ENCODE measurements around the gene CFAP46.
"Not testable (repeated sequence)": the region's sequence is repeated elsewhere in the genome, so short reads cannot be mapped to it uniquely, and the experiment has no call there.

The CFAP46 gene

GRCh38 chr10:132832186-132832969 is 110.0 kb downstream of the CFAP46 start:
- DNase-seq (ENCODE audit: low read depth in 2 of 2, low spot score in 1 of 2): no peak

DNA sequence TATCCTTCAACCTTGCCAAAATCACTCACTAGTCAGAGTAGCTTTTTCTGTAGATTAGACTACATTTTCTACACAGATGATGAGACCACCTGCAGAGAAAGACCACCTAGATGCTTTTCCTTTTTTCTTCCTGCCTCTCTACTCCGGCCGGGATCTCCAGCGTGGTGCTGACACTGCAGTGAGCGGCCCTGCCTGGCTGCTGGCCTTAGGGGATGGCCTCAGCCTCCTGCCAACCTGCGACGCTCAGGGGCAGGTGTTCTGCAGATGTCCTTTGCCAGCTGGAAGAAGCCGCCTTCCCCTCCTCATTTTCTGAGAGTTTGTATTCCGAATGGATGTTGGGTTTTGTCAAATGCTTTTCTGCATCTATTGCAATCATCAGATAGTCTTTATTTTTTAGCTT is 113.0 kb downstream of the CFAP46 start:
- DNase-seq (ENCODE audit: low read depth in 2 of 2, low spot score in 1 of 2): no peak

DNA sequence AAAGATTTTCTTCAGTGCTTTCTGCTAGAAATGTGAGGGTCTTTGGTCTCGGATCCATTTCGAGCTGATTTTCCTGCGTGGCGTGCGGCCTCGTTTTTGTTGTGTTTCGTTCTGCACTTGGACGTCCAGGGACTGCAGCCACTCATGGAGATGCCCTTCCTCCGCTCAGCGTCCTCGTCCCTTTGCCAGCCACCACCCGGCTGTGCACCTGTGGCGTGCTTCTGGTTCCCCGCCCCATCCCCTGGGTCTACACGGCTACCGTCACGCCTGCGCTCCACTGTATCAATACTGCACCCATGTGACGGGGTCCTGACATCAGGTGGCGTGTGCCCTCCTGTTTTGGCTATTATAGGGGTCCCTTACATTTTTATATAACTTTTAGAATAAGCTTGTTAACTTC is 113.7 kb downstream of the CFAP46 start:
- DNase-seq (ENCODE audit: low read depth in 2 of 2, low spot score in 1 of 2): no peak

GRCh38 chr10:132827861-132828539 is 114.4 kb downstream of the CFAP46 start:
- no peak for DNase-seq (ENCODE audit: low read depth in 2 of 2, low spot score in 1 of 2)

- DNase-seq (ENCODE audit: low read depth in 2 of 2, low spot score in 1 of 2): no peak
These were observed 115.0 kb downstream of the CFAP46 start for GRCh38 chr10:132827423-132827789.

DNA sequence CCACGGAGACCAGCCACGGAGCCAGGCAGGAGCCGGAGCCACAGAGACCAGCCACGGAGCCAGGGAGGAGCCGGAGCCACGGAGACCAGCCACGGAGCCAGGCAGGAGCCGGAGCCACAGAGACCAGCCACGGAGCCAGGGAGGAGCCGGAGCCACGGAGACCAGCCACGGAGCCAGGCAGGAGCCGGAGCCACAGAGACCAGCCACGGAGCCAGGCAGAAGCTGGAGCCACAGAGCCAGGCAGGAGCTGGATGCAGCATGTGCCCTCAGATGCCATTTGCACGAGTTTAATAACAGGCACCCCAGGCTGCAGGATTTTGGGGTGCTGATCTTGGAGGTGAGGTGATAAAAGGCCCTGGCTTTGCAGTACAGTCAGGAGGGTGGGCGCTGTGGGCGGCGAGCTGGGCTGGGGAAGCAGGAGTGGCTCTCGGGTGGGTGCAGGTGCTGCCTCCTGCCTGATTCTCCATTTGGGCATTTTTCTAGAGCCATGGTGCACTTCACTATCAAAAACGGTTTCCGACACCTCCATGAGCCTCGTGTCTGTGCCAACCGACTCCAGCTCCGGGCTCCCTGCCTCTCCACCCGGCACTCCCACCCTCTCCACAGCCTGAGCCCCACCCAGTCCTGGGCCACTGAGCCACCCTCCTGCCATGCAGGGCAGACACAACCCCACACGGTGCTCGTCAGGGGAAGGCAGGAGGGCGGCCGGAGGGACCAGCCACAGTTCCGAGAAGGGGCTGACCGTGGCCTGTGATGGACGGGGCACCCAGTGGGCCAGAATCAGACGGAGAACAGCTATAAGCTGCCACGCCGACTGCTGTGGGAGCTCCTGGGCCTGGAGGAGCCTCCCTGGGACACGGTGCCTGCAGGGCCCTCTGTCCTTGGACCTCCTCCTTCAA is 115.6 kb downstream of the CFAP46 start:
- no peak for DNase-seq (ENCODE audit: low read depth in 2 of 2, low spot score in 1 of 2)

DNA sequence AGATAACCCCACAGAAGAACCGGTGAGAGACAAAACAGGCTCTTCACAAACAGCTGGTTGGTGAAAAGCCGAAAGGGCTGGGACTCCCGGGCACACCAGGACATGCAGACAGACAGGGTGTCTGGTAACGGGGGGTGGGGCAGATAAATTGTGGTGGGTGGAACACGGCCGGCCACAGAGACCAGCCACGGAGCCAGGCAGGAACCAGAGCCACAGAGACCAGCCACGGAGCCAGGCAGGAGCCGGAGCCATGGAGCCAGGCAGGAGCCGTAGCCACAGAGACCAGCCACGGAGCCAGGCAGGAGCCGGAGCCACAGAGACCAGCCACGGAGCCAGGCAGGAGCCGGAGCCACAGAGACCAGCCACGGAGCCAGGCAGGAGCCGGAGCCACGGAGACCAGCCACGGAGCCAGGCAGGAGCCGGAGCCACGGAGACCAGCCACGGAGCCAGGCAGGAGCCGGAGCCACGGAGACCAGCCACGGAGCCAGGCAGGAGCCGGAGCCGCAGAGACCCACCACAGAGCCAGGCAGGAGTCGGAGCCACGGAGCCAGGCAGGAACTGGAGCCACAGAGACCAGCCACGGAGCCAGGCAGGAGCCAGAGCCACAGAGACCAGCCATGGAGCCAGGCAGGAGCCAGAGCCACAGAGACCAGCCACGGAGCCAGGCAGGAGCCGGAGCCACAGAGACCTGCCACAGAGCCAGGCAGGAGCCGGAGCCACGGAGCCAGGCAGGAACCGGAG is 116.4 kb downstream of the CFAP46 start:
- DNase-seq (ENCODE audit: low read depth in 2 of 2, low spot score in 1 of 2): not testable (repeated sequence)

GRCh38 chr10:132820056-132820455 is 122.3 kb downstream of the CFAP46 start:
- DNase-seq (ENCODE audit: low read depth in 2 of 2, low spot score in 1 of 2): no peak

GRCh38 chr10:132817701-132818211 is 124.6 kb downstream of the CFAP46 start:
- DNase-seq (ENCODE audit: low read depth in 2 of 2, low spot score in 1 of 2): no peak

DNA sequence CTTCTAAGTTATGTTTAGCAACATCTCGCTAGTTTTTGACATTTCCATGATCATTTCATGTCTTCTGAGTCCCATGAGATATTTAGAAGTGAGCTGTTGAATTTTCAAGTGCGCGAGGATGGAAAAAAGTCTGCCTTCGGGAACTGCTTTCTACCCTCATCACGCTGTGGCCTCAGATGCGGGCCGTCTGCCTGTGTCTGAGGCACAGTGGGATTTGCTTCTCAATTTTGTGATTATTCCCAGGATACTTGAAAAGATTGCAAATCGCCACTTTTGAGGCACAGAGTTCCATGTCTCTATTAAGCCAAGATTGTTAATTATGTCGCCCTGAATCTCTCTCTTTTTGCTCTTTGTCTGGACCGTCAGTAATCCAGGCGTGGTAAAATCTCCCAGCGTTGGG is 125.7 kb downstream of the CFAP46 start:
- DNase-seq (ENCODE audit: low read depth in 2 of 2, low spot score in 1 of 2): no peak

DNA sequence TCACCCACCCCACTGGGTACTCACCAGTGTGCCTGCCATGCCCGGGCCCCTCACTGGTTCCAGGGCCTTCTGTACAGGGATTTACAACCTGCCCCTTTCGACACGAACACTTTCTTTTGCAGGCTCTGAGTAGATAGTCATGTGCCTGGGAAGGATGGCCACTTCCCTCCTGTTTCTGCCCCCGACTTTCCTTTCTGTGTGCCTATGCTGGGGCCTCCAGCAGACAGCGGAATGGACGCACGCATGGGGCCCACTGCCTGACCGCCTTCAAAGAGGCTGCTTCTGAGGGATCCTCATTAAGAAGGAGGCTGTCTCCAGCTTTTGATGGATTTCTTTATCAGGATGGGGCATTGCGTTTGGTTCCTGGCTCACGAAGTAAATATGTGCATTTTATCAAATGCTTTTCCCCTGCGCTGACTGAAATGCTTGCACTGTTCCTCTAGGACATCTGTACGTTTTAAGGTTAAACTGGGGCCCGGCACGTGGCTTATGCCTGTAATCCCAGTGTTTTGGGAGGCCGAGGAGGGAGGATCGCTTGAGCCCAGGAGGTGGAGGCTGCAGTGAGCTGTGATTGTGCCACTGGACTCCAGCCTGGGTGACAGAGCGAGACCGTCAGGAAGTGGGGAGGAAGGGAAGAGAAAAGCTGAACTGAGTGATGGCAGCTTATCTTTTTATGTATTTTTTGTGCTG is 127.1 kb downstream of the CFAP46 start:
- no peak for DNase-seq (ENCODE audit: low read depth in 2 of 2, low spot score in 1 of 2)

DNA sequence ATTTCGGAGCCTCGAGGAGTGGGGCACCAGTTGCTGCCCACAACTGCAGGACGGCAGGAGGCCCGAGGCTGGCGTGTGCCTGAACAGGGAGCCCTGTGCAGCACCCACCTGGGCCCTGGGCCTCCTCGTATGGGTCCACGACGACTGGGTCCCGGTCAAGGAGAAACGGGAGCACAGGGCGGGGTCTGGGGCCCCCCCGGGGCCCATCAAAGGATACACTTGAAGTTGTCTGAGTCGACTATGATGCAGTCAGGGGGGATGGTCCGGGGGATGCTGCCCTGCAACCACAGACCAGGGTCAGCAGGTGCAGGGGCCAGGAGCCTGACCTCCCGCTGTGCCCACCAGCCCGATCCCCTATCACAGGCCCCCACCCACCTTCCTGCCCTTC is 127.9 kb downstream of the CFAP46 start:
- DNase-seq (ENCODE audit: low read depth in 2 of 2, low spot score in 1 of 2): no peak

DNA sequence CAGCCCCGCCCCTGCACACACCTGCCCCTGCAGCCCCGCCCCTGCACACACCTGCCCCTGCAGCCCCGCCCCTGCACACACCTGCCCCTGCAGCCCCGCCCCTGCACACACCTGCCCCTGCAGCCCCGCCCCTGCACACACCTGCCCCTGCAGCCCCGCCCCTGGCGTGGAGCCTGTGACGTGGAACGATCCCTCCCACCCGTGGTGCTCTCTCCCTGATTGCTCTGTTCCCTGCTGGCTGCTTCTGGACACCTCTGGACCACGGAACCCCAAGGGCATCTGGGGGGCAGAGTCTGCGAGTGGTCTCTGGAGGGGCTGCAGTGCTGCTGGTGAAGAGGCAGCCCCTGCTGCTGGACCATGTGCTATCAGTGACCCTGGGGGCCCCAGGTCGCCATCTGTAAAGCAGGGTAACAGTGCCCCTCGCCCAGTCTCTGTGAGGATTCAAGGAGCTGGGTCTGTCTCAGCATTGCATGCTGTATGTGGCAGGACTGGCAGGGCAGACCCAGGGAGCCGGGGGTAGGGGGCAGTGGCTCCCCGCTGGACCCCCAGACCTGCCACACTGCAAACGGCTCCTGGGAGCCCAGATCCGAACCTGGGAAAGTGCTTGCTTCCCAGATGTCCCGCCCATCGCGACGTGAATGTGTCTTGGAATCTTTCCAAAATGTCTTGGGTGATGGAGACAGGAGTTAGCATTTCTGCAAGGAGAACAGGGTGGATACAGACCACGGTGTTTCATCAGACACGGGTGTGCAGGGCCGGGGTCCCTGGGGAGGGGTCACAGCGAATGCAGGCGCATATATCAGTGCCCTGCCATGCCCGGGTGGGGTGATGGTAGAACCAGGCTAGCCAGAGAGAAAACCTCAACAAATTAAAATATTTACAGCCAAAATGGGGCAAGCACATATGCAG is 128.6 kb downstream of the CFAP46 start:
- no peak for DNase-seq (ENCODE audit: low read depth in 2 of 2, low spot score in 1 of 2)

- no peak for DNase-seq (ENCODE audit: low read depth in 2 of 2, low spot score in 1 of 2)
These were observed 129.4 kb downstream of the CFAP46 start for GRCh38 chr10:132813001-132813401.

DNA sequence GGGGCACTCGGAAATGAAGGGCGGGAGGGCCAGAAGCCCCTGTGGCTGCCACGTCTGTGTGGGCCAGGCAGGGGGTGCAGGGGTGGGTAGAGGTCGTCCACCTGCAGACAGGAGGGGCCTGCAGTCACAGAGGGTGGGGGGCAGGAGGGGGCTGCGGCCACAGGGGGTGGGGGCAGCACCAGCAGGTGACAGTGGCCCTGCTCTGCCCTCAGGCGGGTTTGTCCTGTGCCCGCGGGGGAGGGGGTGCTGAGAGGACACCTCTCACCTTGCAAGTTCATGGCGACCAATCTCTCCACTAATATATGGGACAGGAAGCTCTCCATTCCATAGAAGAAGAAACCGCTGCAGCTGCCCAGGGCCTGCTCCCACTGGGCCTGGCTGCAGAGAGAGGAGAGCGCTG is 129.8 kb downstream of the CFAP46 start:
- DNase-seq (ENCODE audit: low read depth in 2 of 2, low spot score in 1 of 2): no peak

DNA sequence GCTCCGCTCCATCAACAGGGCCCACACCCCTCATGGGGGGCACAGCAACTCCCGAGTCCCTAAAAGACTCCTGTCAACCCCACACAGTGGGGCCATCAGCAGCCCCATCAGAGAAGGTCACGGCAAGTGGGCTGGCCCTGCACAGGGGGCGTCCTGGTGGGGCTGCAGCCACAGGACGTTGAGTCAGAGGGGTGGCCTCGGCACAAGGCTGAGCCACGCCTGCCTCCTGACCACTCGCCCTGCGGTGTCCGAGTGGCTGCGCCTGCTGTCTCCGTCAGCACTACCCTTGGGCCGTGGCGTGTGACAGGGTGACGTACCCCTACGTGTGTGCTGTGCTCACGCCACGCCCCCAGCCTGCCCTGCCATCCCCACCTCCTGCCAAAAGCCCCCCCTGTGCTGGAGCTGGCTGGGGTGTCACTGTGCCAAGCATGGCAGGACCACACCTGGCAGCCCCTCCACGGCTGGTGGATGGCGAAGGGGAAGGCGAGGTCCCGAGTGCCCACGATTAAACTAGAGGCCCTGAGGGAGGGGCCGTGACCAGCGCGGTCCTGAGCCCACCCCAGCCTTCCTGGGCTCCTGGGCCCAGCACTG is 130.4 kb downstream of the CFAP46 start:
- no peak for DNase-seq (ENCODE audit: low read depth in 2 of 2, low spot score in 1 of 2)

GRCh38 chr10:132810807-132811700 is 131.3 kb downstream of the CFAP46 start:
- DNase-seq (ENCODE audit: low read depth in 2 of 2, low spot score in 1 of 2): no peak
